Measurements from ENCODE around the gene TIMM10.

DNA sequence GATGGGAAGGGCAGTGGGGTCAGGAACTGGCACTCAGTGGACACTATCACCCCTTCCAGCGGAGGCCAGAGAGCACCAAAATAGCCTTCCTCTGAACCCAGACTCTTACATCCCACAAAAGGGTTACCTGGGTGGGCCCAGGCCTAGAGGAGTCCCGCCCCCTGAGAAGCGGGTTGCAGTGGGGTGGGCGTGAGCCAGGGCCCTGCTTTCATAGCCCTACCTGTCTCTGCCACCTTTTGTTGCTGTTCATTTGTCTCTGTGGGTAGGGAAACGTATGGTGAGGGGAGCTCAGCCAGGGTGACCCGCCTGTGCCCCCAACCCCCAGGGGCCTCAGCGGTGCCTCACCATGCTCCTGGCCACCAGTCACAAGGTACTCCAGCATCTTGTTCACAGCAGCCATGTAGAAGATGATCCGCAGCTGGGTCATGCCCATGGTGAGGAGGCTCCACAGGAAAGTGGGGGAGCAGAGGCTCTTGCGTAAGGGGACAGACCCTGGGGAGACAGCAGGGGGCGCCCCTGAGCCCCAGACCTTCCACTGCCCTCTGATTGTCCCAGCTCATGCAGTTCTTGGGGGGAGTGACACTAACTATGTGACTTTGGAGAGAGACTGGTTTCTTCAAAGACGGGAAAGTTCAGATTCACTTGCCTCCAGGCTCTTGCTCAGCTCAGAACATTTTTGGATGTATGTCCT is 39.0 kb downstream of the TIMM10 start:
- TF ChIP-seq CTCF (IDR thresholded peaks at IDR 0.05; ENCODE audit: insufficient read depth, low read length) = peak; percentile 61
- no peak for TF ChIP-seq REST (IDR thresholded peaks at IDR 0.05; ENCODE audit: insufficient replicate concordance, low read depth)
- no peak for TF ChIP-seq SPI1 (IDR thresholded peaks at IDR 0.05; ENCODE audit: borderline replicate concordance, low read depth)

All from HL-60 (cell line).